IMR-90 (cell line): ENCODE measurements around the gene FMR1. TPM values are rescaled to one million over a fixed set of nuclear protein-coding genes. Genes with fewer than 3 reads are reported as not detected.

Experiments
- ATAC-seq: fragments of 200-7000 bp; cut with Tn5 transposase; 2 replicates; pipeline ENCODE4 v1.9.1; 2020; ENCODE audit warnings: low read depth, mild to moderate bottlenecking, moderate library complexity
- BruUV-seq: library from RNA; stranded (reverse); fragments of 400-500 nt; replicated peaks from 2 replicates; lab custom pipeline; 2021; lab: Mats Ljungman, UMichigan
- CTCF ChIA-PET: fragments of 300-600 bp; formaldehyde crosslinking; extraction: SDS; loops from one replicate; lab custom pipeline; 2021; ENCODE audit warnings: antibody characterized with exemption; lab: Yijun Ruan, JAX
- POLR2A ChIA-PET: fragments of 300-600 bp; sonication (Branson Sonifier 250); formaldehyde crosslinking; loops from one replicate; lab custom pipeline; 2022; ENCODE audit warnings: antibody characterized with exemption; ENCODE audit not compliant: unreplicated experiment; lab: Charles Lee
- DNase-seq: peaks from one replicate; pipeline ENCODE4 v3.0.0; 2013
- H2AFZ ChIP-seq: replicated peaks from 2 replicates; pipeline ENCODE3; 2013; ENCODE audit warnings: low read length, mild to moderate bottlenecking; ENCODE audit not compliant: poor library complexity
- H2AK5ac ChIP-seq: 2 replicates; pipeline ENCODE4 v1.6.1; 2013; ENCODE audit warnings: low read depth, low read length, inconsistent platforms
- H2AK9ac ChIP-seq: replicated peaks from 2 replicates; pipeline ENCODE3; 2013; ENCODE audit warnings: mild to moderate bottlenecking, low read depth, low read length, moderate library complexity; ENCODE audit not compliant: poor library complexity
- H2BK120ac ChIP-seq: 2 replicates; pipeline ENCODE4 v1.6.1; 2013; ENCODE audit warnings: low read depth, low read length, inconsistent platforms
- H2BK15ac ChIP-seq: 3 replicates; pipeline ENCODE4 v1.6.1; 2013; ENCODE audit warnings: low read depth, low read length, inconsistent platforms
- H2BK20ac ChIP-seq: 2 replicates; pipeline ENCODE4 v1.6.1; 2013; ENCODE audit warnings: low read depth, mild to moderate bottlenecking, inconsistent platforms, low read length, moderate library complexity
- H2BK5ac ChIP-seq: 2 replicates; pipeline ENCODE4 v1.6.1; 2013; ENCODE audit warnings: mild to moderate bottlenecking, low read depth, low read length, inconsistent platforms; ENCODE audit not compliant: poor library complexity, severe bottlenecking
- H3K14ac ChIP-seq: replicated peaks from 2 replicates; pipeline ENCODE4 v1.6.1; 2013; ENCODE audit warnings: low read depth, low read length, inconsistent platforms
- H3K18ac ChIP-seq: 2 replicates; pipeline ENCODE4 v1.6.1; 2013; ENCODE audit warnings: low read depth, low read length, control low read depth
- H3K23ac ChIP-seq: 2 replicates; pipeline ENCODE4 v1.6.1; 2013; ENCODE audit warnings: low read depth, low read length, inconsistent platforms
- H3K27ac ChIP-seq: 2 replicates; pipeline ENCODE4 v1.5.1; 2013; ENCODE audit warnings: mild to moderate bottlenecking, control low read depth, low read length; ENCODE audit not compliant: insufficient read depth
- H3K27me3 ChIP-seq: 2 replicates; pipeline ENCODE4 v1.6.1; 2013; ENCODE audit warnings: low read length; ENCODE audit not compliant: control insufficient read depth, insufficient read depth
- H3K36me3 ChIP-seq: 2 replicates; pipeline ENCODE4 v1.6.1; 2013; ENCODE audit warnings: low read length, mixed read lengths; ENCODE audit not compliant: control insufficient read depth, insufficient read depth
- H3K4ac ChIP-seq: 2 replicates; pipeline ENCODE4 v1.6.1; 2013; ENCODE audit warnings: low read depth, low read length, inconsistent platforms
- H3K4me1 ChIP-seq: 2 replicates; pipeline ENCODE4 v1.6.1; 2013; ENCODE audit warnings: low read length, mixed read lengths; ENCODE audit not compliant: control insufficient read depth, insufficient read depth
- H3K4me2 ChIP-seq: 2 replicates; pipeline ENCODE4 v1.6.1; 2013; ENCODE audit warnings: low read depth, mild to moderate bottlenecking, control low read depth, low read length, moderate library complexity
- H3K4me3 ChIP-seq: 2 replicates; pipeline ENCODE4 v1.5.1; 2013; ENCODE audit warnings: low read depth, mild to moderate bottlenecking, control low read depth, low read length, moderate library complexity; ENCODE audit not compliant: insufficient read depth
- H3K56ac ChIP-seq: 2 replicates; pipeline ENCODE4 v1.6.1; 2013; ENCODE audit warnings: low read length, inconsistent platforms; ENCODE audit not compliant: insufficient read depth; ENCODE audit errors: extremely low read depth
- H3K79me1 ChIP-seq, 2 experiments: 2 replicates each; pipeline ENCODE4 v1.6.1; 2013; ENCODE audit warnings: low read length in 2 of 2, inconsistent platforms in 1 of 2, low read depth in 1 of 2
- H3K9ac ChIP-seq: 2 replicates; pipeline ENCODE4 v1.6.1; 2013; ENCODE audit warnings: low read depth, low read length, control low read depth
- H3K9me1 ChIP-seq: 2 replicates; pipeline ENCODE4 v1.6.1; 2013; ENCODE audit warnings: low read length, inconsistent platforms; ENCODE audit not compliant: insufficient read depth
- H3K9me3 ChIP-seq: 2 replicates; pipeline ENCODE4 v1.6.1; 2013; ENCODE audit warnings: low read length; ENCODE audit not compliant: control insufficient read depth, insufficient read depth
- H4K20me1 ChIP-seq: 2 replicates; pipeline ENCODE4 v1.6.1; 2013; ENCODE audit warnings: low read length, inconsistent platforms; ENCODE audit not compliant: insufficient read depth
- H4K5ac ChIP-seq: 2 replicates; pipeline ENCODE4 v1.6.1; 2013; ENCODE audit warnings: mild to moderate bottlenecking, low read depth, low read length, control low read depth
- H4K8ac ChIP-seq, 2 experiments: 2 replicates each; pipeline ENCODE4 v1.6.1; 2013; ENCODE audit warnings: low read depth in 2 of 2, low read length in 2 of 2, control low read depth in 1 of 2, inconsistent platforms in 1 of 2
- H4K91ac ChIP-seq: 2 replicates; pipeline ENCODE4 v1.6.1; 2013; ENCODE audit warnings: low read depth, low read length, inconsistent platforms; ENCODE audit not compliant: insufficient read depth
- FOS ChIP-seq: fragments of 150-350 bp; IDR thresholded peaks from 2 replicates; pipeline ENCODE4 v1.6.1; 2016; ENCODE audit warnings: low read depth, low read length
- MAZ ChIP-seq: IDR thresholded peaks from 2 replicates; pipeline ENCODE4 v1.6.1; 2012; ENCODE audit warnings: low read depth, mild to moderate bottlenecking, low read length, improper control_type of control experiment, moderate library complexity, borderline replicate concordance
- MXI1 ChIP-seq: IDR thresholded peaks from 2 replicates; pipeline ENCODE4 v1.6.1; 2012; ENCODE audit warnings: low read depth, mild to moderate bottlenecking, low read length, moderate library complexity, borderline replicate concordance
- NFE2L2 ChIP-seq: fragments of 150-350 bp; IDR thresholded peaks from 2 replicates; pipeline ENCODE4 v1.6.1; 2016; ENCODE audit warnings: low read depth, mild to moderate bottlenecking, low read length
- RAD21 ChIP-seq: IDR thresholded peaks from 2 replicates; pipeline ENCODE4 v1.6.1; 2012; ENCODE audit warnings: low read length, improper control_type of control experiment
- SMC3 ChIP-seq: fragments of 150-350 bp; IDR thresholded peaks from 2 replicates; pipeline ENCODE4 v1.6.1; 2016; ENCODE audit warnings: low read depth, mild to moderate bottlenecking, antibody characterized with exemption, low read length, moderate library complexity
- WGBS, 2 experiments: methylation state at CpG; one replicate each; pipeline versions ENCODE4 v1.1.5 to v1.1.7; 2013; ENCODE audit warnings: missing lambda C conversion rate in 2 of 2; ENCODE audit not compliant: insufficient read length in 1 of 2; ENCODE audit errors: extremely low coverage in 2 of 2; 5-methylcytosine and 5-hydroxymethylcytosine counted together
- dilution Hi-C: fragments of 300-500 bp; cut with HindIII; formaldehyde crosslinking; loops from one replicate; pipeline ENCODE4 v1.14.3; 2018; ENCODE audit warnings: low sequenced_read_pairs; ENCODE audit not compliant: unreplicated experiment
- in situ Hi-C: fragments of 300-500 bp; cut with MboI; formaldehyde crosslinking; loops from 3 replicates; pipeline ENCODE4 v1.14.3; 2019; ENCODE audit warnings: low sequenced_read_pairs, inconsistent platforms, mixed read lengths
- intact Hi-C: fragments of 100-400 bp; cut with micrococcal nuclease; formaldehyde crosslinking; loops from 2 replicates; pipeline ENCODE4 v1.10.0; 2022
- polyA plus RNA-seq, 3 experiments: library from polyadenylated mRNA; depleted of rRNA; stranded (reverse); fragments of >200 nt; gene quantifications; 2 replicates each; pipeline ENCODE4 v1.2.3, GENCODE V29; 2012; ENCODE audit warnings: low replicate concordance in 1 of 3
- total RNA-seq: library from RNA; depleted of rRNA; stranded (reverse); fragments of >200 nt; gene quantifications from 2 replicates; pipeline ENCODE4 v1.2.3, GENCODE V29; 2012
- TF ChIP-seq, protein P1 (sequence below): fragments of 150-350 bp; IDR thresholded peaks from 2 replicates; pipeline ENCODE4 v1.6.1; 2016; ENCODE audit warnings: low read depth, mild to moderate bottlenecking, low read length, moderate library complexity, borderline replicate concordance

FMR1 gene
- total and polyA plus RNA-seq, 2 of the 4 experiments (the other 2 are of a cell fraction) = 12.2 to 17.6 TPM

DNA sequence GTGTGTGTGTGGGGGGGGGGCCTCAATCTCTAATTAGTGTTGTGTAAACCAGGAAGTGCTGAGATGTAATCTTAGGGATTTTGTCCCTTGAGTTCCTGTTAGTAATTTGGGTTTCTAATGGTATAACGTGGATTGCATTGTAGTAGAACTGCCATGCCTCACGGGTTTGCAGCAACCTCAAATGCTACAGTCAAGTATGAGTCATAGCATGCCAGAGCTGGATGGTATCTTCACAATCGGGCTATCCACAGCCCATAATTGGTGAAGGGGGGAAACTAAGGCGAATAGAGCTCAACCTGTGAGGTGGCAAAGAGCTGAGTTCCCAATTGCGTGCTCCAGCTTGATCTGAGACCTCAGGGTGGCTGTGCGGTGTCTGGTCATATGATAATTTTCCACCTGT, 67.2 kb downstream of the FMR1 start:
- in situ Hi-C loops (no loop called here), intact Hi-C loops (no loop called here), dilution Hi-C loops (no loop called here)
- Histone ChIP-seq H3K14ac (no peak overlapping the region), H4K8ac (no peak overlapping the region), H3K79me1 (no peaks in the 10 kb centered on the region), H2AK5ac (no peak overlapping the region), H4K20me1 (no peaks in the 10 kb centered on the region), H2AFZ (no peak overlapping the region), H3K18ac (no peak overlapping the region), H3K4me2 (no peak overlapping the region), H3K9ac (no peak overlapping the region), H3K4ac (no peak overlapping the region), H2BK120ac (no peak overlapping the region), H3K9me1 (no peaks in the 10 kb centered on the region), H3K56ac (no peak overlapping the region), H2BK20ac (no peak overlapping the region), H3K27ac (no peak overlapping the region), H2BK5ac (no peak overlapping the region), H3K23ac (no peak overlapping the region), H4K5ac (no peak overlapping the region), H3K36me3 (no peaks in the 10 kb centered on the region), H3K4me3 (no peak overlapping the region), H3K9me3 (no peaks in the 10 kb centered on the region), H2AK9ac (no peak overlapping the region), H3K27me3 (no peaks in the 10 kb centered on the region), H2BK15ac (no peak overlapping the region), H4K91ac (no peak overlapping the region), H3K4me1 (no peaks in the 10 kb centered on the region)
- ATAC-seq (no peak), DNase-seq (no peak)
- WGBS, 2 experiments = 34% methylated on average over 3 of the region's 6 CpGs; no CpG with 5 or more reads in 1 of the 2 experiments
- POLR2A ChIA-PET = no interaction called here
- BruUV-seq = no TSS peak
- CTCF ChIA-PET = no interaction called here
- TF ChIP-seq SMC3 = no peak
- TF ChIP-seq MAZ = no peak
- TF ChIP-seq RAD21 = no peak
- TF ChIP-seq, protein P1, sequence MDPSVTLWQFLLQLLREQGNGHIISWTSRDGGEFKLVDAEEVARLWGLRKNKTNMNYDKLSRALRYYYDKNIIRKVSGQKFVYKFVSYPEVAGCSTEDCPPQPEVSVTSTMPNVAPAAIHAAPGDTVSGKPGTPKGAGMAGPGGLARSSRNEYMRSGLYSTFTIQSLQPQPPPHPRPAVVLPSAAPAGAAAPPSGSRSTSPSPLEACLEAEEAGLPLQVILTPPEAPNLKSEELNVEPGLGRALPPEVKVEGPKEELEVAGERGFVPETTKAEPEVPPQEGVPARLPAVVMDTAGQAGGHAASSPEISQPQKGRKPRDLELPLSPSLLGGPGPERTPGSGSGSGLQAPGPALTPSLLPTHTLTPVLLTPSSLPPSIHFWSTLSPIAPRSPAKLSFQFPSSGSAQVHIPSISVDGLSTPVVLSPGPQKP = no peak
- no peak for TF ChIP-seq NFE2L2
- no peak for TF ChIP-seq FOS
- TF ChIP-seq MXI1 = no peak
